Astrocyte of the cerebellum (primary cell): ENCODE results near the gene LAMA2.
"Not testable (repeated sequence)": the region's sequence is repeated elsewhere in the genome, so short reads cannot be mapped to it uniquely, and the experiment has no call there.

Experiments used
- DNase-seq: peaks from one replicate; pipeline ENCODE4 v3.0.0-alpha.2; 2011; ENCODE audit warnings: low read depth
- H3K4me3 ChIP-seq: 2 replicates; pipeline ENCODE4 v1.5.1; 2011; ENCODE audit warnings: mild to moderate bottlenecking, low read depth, low read length, moderate library complexity
- in situ Hi-C: cut with HindIII; loops from 2 replicates; pipeline ENCODE4 v1.10.0; 2017; ENCODE audit warnings: low sequenced_read_pairs
- TF ChIP-seq, protein P1 (sequence below): IDR thresholded peaks from 2 replicates; pipeline ENCODE4 v1.5.1; 2012; ENCODE audit warnings: low read length, low read depth, moderate library complexity, mild to moderate bottlenecking; ENCODE audit errors: missing control alignments

LAMA2 gene

DNA sequence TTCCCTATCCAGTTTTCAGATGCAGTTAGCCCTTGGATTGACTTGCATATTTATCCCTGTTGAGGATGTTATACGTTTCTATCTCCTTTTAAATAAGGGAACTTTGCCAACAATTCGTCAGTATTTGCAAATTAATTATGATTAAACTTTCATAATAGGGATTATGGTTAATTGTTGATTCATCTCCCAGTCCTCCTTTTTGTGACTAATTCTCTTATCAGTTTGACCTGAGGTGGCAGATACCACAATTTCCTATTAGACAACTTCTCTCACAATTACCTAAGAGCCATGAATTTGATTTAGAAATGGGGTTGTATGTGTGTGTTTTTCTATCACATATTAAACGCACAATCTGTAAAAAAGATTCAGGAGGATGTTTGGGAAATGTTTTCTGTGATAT is 172.9 kb downstream of the LAMA2 start:
- no peak overlapping the region for H3K4me3 ChIP-seq
- in situ Hi-C loops: no loop called here
- TF ChIP-seq, protein P1, sequence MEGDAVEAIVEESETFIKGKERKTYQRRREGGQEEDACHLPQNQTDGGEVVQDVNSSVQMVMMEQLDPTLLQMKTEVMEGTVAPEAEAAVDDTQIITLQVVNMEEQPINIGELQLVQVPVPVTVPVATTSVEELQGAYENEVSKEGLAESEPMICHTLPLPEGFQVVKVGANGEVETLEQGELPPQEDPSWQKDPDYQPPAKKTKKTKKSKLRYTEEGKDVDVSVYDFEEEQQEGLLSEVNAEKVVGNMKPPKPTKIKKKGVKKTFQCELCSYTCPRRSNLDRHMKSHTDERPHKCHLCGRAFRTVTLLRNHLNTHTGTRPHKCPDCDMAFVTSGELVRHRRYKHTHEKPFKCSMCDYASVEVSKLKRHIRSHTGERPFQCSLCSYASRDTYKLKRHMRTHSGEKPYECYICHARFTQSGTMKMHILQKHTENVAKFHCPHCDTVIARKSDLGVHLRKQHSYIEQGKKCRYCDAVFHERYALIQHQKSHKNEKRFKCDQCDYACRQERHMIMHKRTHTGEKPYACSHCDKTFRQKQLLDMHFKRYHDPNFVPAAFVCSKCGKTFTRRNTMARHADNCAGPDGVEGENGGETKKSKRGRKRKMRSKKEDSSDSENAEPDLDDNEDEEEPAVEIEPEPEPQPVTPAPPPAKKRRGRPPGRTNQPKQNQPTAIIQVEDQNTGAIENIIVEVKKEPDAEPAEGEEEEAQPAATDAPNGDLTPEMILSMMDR: no peak
- no peak for DNase-seq

DNA sequence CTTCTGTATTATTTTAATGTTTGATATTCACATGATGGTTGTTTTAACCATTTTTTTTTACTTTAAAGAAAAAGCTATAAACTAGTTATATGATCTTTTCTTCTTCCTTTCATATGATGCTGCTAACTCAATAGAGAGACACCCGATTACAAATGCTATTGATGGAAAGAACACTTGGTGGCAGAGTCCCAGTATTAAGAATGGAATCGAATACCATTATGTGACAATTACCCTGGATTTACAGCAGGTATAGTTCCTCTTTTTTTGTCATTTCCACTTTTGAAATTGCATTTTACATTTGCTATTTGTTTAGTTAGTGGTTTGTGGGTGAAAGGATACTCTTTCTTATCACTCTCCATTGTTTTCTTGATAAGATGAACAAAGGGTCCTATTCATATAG is 176.7 kb downstream of the LAMA2 start:
- no peak for DNase-seq
- in situ Hi-C loops: no loop called here
- H3K4me3 ChIP-seq: no peak overlapping the region
- TF ChIP-seq, protein P1: no peak

DNA sequence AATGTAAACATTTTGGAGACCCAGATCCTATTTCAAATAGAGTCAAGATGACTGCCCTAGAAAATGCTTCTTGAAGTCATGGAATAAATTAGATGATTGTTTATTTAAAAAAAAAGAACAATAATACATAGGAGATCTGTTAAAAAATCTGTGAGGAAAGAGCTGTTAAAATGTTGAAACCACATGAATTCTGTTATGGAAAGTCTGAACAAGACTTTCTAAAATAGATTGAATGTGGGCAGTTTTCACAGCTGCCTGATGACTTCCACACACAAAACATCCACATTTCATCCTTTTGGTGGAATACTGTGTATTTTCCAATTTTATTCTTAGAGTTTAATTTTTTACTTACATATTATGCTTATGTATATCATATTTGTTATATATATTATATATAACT is 186.1 kb downstream of the LAMA2 start:
- no peak for DNase-seq
- H3K4me3 ChIP-seq: no peak overlapping the region
- TF ChIP-seq, protein P1: no peak
- in situ Hi-C loops: no loop called here

DNA sequence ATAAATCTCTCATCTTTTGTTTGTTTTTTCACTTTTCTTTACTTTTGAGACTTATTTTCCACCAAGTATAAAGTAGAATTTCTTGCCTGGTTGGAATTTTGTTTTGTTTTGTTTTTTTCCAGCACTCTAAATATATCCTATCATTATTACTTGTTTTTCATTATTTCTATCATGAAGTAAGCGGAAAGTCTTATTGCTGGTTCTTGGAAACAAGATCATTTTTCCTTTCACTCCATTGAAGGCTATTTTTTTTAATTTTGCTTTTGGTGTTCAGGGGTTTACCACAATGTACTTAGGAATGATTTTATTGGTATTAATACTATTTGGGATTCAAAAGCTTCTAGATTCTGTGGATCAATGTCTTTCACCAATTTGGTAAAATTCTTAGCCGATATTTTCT is 190.1 kb downstream of the LAMA2 start:
- no peak overlapping the region for H3K4me3 ChIP-seq
- in situ Hi-C loops: no loop called here
- DNase-seq: no peak
- TF ChIP-seq, protein P1: no peak

DNA sequence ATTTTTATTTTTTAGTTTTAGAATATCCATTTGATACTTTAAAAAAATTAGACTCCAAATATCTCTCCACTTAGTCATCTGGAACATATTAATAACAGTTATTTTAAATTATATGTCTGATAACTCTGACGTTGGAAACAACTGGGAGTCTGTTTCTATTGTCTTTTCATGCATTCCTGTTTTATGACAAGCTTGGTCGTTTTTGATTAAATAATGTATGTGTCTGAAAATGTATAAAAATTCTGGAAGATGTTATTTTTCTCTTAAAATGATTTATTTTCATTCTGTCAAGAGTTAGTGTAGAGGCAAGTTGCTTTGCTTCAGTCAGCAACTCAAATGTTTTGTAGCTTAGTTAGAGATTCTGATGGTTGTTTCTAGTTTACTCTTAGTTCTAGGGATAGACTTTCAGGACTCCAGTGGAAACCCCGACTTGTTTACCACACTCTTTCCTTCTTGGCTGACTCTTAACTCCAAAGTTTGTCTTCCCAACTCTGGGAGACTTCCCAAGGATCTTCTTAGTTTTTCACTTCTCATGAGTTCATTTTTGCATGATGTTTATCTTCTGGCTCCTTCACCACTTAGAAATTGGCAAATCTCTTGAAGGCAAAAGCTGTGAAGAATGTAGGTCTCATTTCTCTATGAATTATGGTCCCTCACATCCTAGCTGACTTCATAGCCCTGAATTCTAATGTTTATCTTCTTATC is 190.9 kb downstream of the LAMA2 start:
- DNase-seq: no peak
- TF ChIP-seq, protein P1: no peak
- in situ Hi-C loops: no loop called here
- H3K4me3 ChIP-seq: no peak overlapping the region

DNA sequence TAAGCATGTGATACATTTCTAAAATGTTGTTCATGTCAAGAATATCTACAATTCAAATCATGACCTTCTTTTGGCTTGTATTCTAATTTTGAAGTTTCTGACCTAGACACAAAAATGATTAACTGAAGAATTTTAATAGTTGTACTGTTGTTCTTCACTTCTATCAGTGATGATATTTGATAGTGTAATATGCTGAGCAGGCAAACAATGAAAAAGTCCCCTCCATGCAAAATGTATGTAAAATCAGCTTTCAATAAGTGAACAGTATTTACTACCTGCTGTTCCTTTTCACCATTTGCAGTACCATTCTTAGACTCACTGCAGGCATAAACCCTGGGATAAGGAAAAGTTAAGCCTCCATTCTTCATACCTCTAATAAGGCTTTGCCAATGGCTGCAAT is 201.5 kb downstream of the LAMA2 start:
- no peak overlapping the region for H3K4me3 ChIP-seq
- DNase-seq: no peak
- in situ Hi-C loops: no loop called here
- TF ChIP-seq, protein P1: no peak

DNA sequence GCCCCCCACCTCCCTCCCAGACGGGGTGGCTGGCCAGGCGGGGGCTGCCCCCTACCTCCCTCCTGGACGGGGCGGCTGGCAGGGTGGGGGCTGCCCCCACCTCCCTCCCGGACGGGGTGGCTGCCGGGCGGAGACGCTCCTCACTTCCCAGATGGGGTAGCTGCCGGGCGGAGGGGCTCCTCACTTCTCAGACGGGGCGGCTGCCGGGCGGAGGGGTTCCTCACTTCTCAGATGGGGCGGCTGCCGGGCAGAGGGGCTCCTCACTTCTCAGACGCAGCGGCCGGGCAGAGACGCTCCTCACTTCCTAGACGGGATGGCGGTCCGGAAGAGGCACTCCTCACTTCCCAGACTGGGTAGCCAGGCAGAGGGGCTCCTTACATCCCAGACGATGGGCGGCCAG is 205.5 kb downstream of the LAMA2 start:
- H3K4me3 ChIP-seq, in situ Hi-C loops, DNase-seq: not testable (repeated sequence)
